ENCODE results near the gene PLEKHM3.
"Not testable (repeated sequence)": the region's sequence is repeated elsewhere in the genome, so short reads cannot be mapped to it uniquely, and the experiment has no call there.

The PLEKHM3 gene

DNA sequence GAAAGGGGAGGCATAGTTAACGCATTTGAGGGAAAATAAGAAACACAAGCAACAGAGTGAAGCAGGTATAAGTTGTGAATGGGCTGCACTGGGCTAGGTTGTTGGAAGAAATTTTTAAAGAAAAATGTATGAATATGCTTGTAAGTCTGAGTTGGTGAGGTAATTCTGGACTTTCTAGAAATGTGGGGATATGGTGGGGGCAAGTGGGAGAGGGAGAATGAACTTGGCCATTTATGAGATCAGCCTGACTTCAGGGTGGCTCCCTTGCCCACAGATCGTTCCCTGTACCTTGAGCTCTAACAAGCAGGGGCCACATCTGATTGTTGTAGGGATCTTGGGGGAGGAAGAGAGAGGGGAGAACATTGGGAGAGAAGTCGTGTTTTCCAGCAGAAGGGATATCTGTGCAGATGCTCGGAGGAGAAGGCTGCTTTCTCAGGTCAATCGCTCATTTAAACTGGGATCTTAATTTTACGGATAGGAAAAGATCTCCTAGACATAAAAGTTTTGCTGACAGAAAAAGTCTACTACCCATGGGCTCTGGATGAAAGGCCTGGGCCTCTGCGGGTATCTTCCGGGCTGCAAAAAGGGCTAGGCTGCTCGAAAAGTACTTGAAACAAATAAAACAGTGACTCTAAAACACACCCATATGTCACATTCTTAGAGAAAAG is 213.1 kb downstream of the PLEKHM3 start:
- no peak overlapping the region for H3K4me2 ChIP-seq
- no peak for TF ChIP-seq Cebpa-rat (IDR thresholded peaks at IDR 0.05)
- H3K4me3 ChIP-seq, result no peak overlapping the region
- no peaks in the 10 kb centered on the region for H3K27me3 ChIP-seq
- no peaks in the 10 kb centered on the region for H3K9me3 ChIP-seq
- H3K27ac ChIP-seq, result no peak overlapping the region
- peaks cover 6% of the 10 kb centered on the region; the same call in 1 of the 2 replicates for H3K4me1 ChIP-seq
- no peak overlapping the region for H3K9ac ChIP-seq
- no peaks in the 10 kb centered on the region for H3K36me3 ChIP-seq
- no peaks in the 10 kb centered on the region for H4K20me1 ChIP-seq

DNA sequence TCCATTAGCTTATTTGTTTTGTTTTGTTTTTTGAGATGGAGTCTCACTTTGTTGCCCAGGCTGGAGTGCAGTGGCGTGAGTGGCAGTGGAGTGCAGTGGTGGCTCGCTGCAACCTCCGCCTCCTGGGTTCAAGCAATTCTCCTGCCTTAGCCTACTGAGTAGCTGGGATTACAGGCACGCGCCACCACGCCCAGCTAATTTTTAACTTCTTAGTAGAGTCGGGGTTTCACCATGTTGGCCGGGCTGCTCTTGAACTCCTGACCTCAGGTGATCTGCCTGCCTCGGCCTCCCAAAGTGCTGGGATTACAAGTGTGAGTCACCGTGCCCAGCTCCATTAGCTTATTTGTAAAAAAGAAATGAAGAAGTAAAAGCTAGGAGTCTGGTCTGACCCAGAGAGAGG is 213.7 kb downstream of the PLEKHM3 start:
- H3K9me3 ChIP-seq, H3K4me2 ChIP-seq, H4K20me1 ChIP-seq, H3K9ac ChIP-seq, H3K27ac ChIP-seq, H3K4me3 ChIP-seq, H3K36me3 ChIP-seq, H3K4me1 ChIP-seq, H3K27me3 ChIP-seq: not testable (repeated sequence)

DNA sequence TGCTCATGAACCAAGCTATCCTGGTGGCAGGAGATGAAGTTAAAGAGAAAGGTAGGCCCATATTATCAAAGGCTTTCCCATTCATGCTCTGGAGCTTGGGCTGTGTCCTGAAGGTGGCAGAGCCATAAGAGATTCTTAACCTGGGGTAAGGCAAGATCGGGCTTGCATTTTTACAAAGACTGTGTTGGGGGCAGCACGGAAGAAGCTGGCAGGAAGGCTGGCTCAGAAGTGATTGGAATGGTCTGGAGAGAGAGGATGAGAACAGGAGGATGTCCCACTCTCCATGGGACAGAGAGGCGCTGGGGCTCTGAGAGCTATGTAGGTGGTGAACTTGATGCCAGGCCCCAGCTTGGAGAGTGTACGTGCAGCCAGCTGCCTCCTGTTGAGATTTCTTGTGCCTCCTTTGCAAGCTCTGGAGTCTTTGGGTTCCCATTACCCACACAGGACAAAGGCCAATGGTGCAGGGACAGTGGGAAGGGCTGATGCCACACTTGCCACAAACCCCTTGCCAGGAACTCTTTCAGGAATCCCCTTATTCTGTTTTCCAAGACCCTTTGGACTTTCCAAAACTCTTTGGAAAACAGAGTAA is 215.0 kb downstream of the PLEKHM3 start:
- H3K27ac ChIP-seq, result no peak overlapping the region
- H3K9me3 ChIP-seq, result no peaks in the 10 kb centered on the region
- H3K4me2 ChIP-seq, result no peak overlapping the region
- peaks cover 6% of the 10 kb centered on the region; the same call in 1 of the 2 replicates for H3K4me1 ChIP-seq
- no peak overlapping the region for H3K4me3 ChIP-seq
- no peaks in the 10 kb centered on the region for H4K20me1 ChIP-seq
- no peaks in the 10 kb centered on the region for H3K36me3 ChIP-seq
- H3K27me3 ChIP-seq, result no peaks in the 10 kb centered on the region
- TF ChIP-seq Cebpa-rat (IDR thresholded peaks at IDR 0.05), result no peak
- no peak overlapping the region for H3K9ac ChIP-seq

DNA sequence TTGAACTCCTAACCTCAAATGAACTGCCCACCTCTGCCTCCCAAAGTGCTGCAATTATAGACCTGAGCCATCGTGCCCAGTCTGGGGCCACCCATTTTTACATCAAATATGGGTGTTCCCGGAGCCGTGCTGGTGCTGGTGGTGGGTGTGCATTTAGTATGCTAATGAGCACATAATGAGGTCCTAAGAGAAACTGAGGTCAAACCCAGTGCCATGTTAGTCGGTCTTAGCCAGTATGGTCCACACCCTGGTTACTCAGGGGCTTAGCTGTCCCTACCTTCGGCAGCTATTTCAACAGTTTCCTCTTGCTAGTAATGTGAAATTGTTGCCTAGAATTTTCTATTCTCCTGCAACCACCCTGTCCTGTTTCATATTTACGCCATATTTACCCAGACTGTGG is 217.2 kb downstream of the PLEKHM3 start:
- no peaks in the 10 kb centered on the region for H3K27me3 ChIP-seq
- H3K27ac ChIP-seq, result no peak overlapping the region
- H4K20me1 ChIP-seq, result no peaks in the 10 kb centered on the region
- no peak overlapping the region for H3K4me3 ChIP-seq
- H3K36me3 ChIP-seq, result no peaks in the 10 kb centered on the region
- H3K9me3 ChIP-seq, result no peaks in the 10 kb centered on the region
- H3K4me1 ChIP-seq, result peaks cover 6% of the 10 kb centered on the region; the same call in 1 of the 2 replicates
- TF ChIP-seq Cebpa-rat (IDR thresholded peaks at IDR 0.05), result no peak
- no peak overlapping the region for H3K9ac ChIP-seq
- no peak overlapping the region for H3K4me2 ChIP-seq

DNA sequence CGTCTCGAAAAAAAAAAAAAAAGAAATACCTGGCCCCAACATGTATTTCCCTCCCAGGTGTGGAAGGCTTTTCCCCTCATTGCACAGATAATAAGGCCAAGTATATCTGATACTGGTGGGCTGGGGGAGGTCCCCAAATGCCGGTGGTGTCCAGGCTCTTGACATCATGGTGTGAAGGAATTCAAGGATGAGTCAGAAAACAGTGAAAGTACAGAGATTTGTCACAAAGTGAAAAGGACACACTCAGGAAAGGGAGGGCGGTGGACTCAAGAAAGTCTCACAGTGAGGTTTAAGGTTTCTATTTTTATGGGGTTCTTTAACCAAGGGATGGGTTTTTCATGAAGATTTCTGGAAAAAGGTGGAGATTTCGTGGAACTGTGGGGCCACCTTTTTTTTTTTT is 217.8 kb downstream of the PLEKHM3 start:
- Histone ChIP-seq H3K4me1 (peaks cover 6% of the 10 kb centered on the region; the same call in 1 of the 2 replicates), H3K27ac (no peak overlapping the region)

DNA sequence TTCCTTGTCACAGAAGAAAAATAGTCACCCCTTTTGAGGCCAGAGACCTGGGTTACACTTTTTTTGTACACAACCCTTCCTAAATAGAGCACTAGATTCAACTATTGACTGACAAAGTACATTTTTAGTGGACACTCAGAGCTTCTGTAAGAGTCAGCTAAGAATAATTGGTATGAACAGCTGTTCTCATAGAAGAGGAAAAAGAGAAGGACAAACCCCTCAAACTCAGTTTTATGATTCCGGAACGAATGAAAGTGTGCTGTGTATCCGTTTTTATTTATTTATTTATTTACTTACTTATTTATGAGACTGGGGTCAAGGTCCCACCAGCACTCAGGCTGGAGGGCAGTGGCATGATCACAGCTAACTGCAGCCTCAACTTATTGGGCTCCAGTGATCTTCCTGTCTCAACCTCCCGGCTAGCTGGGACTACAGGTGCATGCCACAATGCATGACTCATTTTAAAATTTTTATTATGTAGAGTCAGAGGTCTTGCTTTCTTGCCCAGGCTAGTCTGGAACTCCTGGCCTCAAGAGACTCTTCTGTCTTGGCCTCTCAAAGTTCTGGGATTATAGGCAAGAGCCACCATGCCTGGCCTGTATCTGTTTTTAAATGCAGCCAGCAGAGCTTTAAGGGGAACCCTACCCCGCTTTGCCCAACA is 219.6 kb downstream of the PLEKHM3 start:
- H3K9ac ChIP-seq, result no peak overlapping the region
- no peaks in the 10 kb centered on the region for H3K9me3 ChIP-seq
- no peak overlapping the region for H3K27ac ChIP-seq
- peaks cover 2% of the 10 kb centered on the region; the same call in 1 of the 2 replicates for H3K4me1 ChIP-seq
- H3K27me3 ChIP-seq, result no peaks in the 10 kb centered on the region
- TF ChIP-seq Cebpa-rat (IDR thresholded peaks at IDR 0.05), result no peak
- H3K4me2 ChIP-seq, result no peak overlapping the region
- no peaks in the 10 kb centered on the region for H3K36me3 ChIP-seq
- no peaks in the 10 kb centered on the region for H4K20me1 ChIP-seq
- no peak overlapping the region for H3K4me3 ChIP-seq

More for the DNA sequence above, 217.8 kb downstream of the PLEKHM3 start:
- Histone ChIP-seq H3K9me3 (no peaks in the 10 kb centered on the region), H4K20me1 (no peaks in the 10 kb centered on the region), H3K4me2 (no peak overlapping the region), H3K4me3 (no peak overlapping the region), H3K27me3 (no peaks in the 10 kb centered on the region), H3K9ac (no peak overlapping the region), H3K36me3 (no peaks in the 10 kb centered on the region)
- no peak for TF ChIP-seq Cebpa-rat (IDR thresholded peaks at IDR 0.05)

DNA sequence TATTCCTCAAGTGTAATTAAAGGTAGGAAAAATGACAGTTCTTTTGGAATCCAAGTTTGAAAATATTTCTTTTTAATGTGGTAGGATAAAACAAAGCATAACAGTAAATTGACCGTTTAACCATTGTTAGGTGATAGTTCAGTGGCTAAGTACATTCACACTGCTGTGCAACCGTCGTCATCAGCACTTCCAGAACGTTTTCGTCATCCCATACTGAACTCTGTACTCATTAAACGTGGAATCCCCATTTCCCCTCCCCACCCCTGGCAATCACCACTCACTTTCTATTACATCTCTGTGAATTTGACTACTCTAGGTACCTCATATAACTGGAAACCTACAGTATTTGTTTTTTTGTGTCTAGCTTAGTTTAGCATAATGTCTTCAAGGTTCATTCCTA is 222.7 kb downstream of the PLEKHM3 start:
- H3K27ac ChIP-seq, result no peak overlapping the region
- no peak overlapping the region for H3K9ac ChIP-seq
- H3K9me3 ChIP-seq, result no peaks in the 10 kb centered on the region
- no peak for TF ChIP-seq Cebpa-rat (IDR thresholded peaks at IDR 0.05)
- H3K36me3 ChIP-seq, result no peaks in the 10 kb centered on the region
- H3K4me3 ChIP-seq, result no peak overlapping the region
- H4K20me1 ChIP-seq, result no peaks in the 10 kb centered on the region
- no peak overlapping the region for H3K4me2 ChIP-seq
- no peaks in the 10 kb centered on the region for H3K4me1 ChIP-seq
- no peaks in the 10 kb centered on the region for H3K27me3 ChIP-seq

DNA sequence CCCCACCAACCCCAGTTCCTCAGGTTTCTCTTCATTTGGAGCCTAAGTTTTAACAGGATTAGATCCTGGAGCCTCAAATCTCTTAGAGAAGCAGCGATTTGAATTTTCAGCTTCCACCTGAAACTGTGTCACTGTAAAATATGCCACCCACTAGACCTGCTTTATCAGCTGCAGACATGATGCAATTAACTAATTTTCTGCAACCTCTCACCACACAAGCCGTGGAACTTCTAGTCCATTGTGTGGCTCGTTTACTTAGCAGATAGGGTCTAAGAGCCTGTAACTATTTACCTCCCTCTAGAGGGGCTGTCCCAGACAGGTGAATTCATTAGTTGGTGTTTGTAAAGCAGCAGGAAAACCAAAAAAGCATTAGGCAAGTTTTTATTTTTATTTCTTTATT is 224.1 kb downstream of the PLEKHM3 start:
- Histone ChIP-seq H3K4me2 (no peak overlapping the region), H3K4me3 (no peak overlapping the region), H3K27me3 (no peaks in the 10 kb centered on the region), H3K36me3 (no peaks in the 10 kb centered on the region), H3K27ac (no peak overlapping the region), H3K9me3 (no peaks in the 10 kb centered on the region), H3K4me1 (no peaks in the 10 kb centered on the region), H4K20me1 (no peaks in the 10 kb centered on the region), H3K9ac (no peak overlapping the region)
- TF ChIP-seq Cebpa-rat (IDR thresholded peaks at IDR 0.05), result no peak

DNA sequence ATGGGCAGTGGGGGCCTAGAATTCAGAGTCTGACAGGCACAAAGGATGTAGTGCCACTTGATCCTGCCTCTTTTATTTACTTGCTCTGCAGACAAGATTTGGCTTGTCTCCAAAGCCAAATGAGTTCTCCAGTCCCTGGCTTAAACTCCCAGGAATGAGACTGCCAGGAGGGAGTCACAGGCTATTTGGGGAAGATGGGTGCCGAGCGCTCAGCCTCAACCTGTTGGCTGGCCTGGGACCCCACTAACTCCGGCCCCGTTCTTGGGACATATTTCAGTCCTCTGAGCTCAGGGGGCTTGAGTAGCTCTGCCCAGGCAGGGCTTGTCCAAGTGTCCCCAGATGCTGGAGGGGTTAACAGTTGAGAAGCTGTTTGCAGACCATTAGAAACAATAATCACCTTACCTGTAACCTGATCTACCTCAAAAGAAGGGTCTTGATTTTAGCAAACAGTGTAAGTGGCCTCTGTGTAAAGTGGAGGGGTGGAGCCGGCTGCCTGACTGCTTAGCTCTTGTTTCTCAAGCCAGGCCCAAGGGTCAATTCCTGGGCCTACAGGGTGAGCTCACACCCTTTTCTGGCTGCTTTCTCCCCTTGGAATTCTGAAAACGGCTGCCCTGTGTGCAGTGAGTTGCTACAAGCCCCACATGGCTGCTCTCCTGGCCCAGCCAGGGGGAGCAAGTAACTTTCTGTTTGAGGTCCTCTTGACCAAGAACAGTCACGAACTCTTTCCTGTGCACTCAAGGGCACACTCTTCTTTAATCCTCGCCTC is 228.6 kb downstream of the PLEKHM3 start:
- Histone ChIP-seq H4K20me1 (no peaks in the 10 kb centered on the region), H3K9ac (no peak overlapping the region), H3K27ac (no peak overlapping the region), H3K36me3 (no peaks in the 10 kb centered on the region), H3K4me2 (no peak overlapping the region), H3K27me3 (no peaks in the 10 kb centered on the region), H3K9me3 (no peaks in the 10 kb centered on the region), H3K4me3 (no peak overlapping the region), H3K4me1 (peaks cover 6% of the 10 kb centered on the region)
- no peak for TF ChIP-seq Cebpa-rat (IDR thresholded peaks at IDR 0.05)

All from BLaER1 (cell line).